Panc1 (cell line): Measurements from ENCODE around the gene RGCC.

ENCODE experiments used
- CTCF ChIP-seq: fragments of 450-650 bp; IDR thresholded peaks from 2 replicates; pipeline ENCODE4 v1.5.1; 2017; ENCODE audit warnings: mild to moderate bottlenecking
- POLR2AphosphoS5 ChIP-seq: IDR thresholded peaks from 2 replicates; pipeline ENCODE4 v1.6.1; 2012; ENCODE audit warnings: mild to moderate bottlenecking, low read depth, low read length, moderate library complexity

GRCh38 chr13:41434831-41435520 lies 22.4 kb upstream of the RGCC start:
- TF ChIP-seq CTCF = no peak
- no peak for TF ChIP-seq POLR2AphosphoS5
